NCI-H2227 treated with DMSO at 0.1 percent for 48 hours (cell line): ENCODE measurements around the gene TBC1D22A.
"Not testable (repeated sequence)": the region's sequence is repeated elsewhere in the genome, so short reads cannot be mapped to it uniquely, and the experiment has no call there.

ENCODE experiments used
- DNase-seq: peaks from one replicate; lab custom pipeline; 2025; lab: John Stamatoyannopoulos, UW

TBC1D22A gene

DNA sequence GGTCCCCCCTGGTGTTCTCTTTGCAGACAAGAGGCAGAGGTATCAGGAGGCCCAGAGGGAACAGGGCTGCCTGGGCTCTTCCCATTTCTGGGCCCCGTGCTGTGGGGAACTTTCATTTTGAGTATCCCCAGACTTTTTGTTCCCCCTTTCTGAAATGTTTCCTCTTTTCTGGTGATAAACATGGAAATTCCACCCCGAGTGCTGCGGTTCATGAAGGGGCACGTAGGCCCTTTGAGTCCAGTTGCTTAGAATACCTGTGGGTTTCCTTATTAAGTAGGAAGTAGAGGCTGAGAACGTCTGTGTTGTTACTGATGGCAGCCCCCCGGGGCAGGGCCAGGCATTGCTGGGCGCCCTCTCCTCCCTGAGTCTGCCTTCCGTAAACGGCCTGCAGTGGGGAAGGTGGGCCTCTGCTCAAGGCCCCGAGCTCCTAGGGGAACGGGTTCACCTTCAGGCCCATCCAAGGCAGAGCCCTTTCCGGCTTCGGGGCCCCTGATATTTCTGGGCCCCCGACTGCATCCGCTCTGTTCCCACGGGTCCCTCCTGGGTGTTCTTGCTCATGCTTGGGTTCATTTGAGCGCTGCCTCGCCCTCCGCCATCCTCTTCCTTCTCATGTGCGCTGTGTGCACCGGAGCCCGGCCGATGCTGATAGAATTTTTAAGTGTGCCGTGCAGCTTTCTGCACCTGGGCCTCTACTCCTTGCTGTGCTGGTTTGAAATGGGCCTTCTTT is 12.0 kb downstream of the TBC1D22A start:
- no peak for DNase-seq

DNA sequence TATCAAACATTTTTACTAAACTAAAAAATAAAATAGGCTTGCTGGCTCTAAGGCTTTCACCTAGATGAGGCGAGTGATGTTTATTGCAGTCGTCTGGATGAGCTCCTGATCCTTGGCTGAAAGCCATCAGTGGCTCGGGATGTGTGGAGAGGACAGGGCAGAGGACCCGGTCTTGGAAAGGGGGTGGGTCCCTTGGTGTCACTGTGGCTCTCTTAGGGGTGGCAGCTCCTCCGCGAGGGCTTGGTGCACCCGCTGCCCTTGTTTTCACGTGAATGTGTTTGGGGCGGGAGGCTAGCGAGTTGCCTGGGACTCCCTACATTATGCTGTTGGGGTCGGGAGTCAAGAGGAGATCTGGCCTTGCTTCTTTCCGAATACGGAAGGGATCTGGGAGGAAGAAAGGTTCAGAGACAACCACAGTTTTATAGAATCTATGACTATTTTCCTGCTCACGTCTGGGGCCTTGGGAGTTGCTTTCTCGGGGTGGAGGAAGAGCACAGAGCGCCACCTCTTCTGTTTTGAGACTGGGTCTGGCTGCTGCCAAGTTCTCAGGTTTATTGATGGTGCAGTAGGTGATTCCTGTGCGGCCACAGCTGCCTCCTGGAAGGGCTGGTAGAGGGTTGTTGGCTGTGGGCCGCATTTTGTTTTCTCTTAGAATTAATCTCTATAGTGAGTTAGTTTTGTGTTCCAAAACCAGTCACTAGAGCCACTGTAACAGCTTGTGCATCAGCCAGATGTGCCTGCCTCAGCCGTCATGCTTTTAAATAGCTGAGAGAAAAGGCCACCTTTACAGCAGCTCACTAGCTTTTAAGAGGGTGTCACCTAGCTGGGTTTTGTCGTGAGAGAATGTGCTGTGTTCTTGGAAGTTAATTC is 12.8 kb downstream of the TBC1D22A start:
- no peak for DNase-seq

DNA sequence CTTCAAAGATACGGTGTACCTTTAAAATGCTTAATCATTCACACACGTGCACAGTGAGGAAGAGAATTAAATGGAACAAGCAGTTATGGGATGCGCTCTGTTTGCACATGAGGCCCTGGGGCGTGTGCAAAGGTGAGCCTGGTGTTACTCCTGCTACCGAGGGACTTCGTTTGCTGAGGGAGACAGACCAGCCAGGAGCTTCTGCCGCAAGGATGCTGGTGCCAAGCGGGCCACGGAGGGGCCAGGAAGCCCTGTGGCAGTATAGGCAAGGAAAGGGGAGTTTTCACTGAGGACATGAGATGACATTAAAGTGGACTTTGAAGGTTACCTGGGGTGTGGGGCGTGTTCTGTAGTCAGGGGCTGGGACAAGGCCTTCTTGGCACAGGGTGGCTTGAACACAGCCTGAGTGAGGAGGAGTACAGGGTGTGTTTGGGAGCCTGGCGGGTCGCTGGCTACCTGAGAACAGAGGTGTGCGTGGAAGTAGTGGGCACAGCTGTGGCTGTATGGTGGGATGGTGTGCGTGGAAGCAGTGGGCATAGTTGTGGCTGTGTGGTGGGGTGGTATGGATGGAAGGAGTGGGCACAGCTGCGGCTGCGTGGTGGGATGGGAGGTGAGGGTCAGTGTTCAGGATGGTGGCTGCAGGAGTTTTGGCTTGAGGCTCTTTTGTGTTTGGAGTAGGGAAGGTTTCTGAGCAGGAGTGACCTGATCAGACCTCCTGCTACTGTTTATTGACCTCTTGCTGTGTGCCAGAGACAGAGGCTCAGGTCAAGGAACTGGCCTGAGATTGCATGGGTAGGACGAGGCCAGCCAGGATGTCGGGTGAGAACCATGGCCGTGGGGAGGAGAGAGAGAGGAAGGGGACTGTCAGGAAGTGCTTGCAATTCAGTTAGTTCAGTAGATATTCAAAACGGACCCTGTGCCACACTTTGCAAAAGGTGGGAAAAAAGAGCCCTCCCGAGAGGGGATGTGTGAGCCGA is 13.7 kb downstream of the TBC1D22A start:
- no peak for DNase-seq

DNA sequence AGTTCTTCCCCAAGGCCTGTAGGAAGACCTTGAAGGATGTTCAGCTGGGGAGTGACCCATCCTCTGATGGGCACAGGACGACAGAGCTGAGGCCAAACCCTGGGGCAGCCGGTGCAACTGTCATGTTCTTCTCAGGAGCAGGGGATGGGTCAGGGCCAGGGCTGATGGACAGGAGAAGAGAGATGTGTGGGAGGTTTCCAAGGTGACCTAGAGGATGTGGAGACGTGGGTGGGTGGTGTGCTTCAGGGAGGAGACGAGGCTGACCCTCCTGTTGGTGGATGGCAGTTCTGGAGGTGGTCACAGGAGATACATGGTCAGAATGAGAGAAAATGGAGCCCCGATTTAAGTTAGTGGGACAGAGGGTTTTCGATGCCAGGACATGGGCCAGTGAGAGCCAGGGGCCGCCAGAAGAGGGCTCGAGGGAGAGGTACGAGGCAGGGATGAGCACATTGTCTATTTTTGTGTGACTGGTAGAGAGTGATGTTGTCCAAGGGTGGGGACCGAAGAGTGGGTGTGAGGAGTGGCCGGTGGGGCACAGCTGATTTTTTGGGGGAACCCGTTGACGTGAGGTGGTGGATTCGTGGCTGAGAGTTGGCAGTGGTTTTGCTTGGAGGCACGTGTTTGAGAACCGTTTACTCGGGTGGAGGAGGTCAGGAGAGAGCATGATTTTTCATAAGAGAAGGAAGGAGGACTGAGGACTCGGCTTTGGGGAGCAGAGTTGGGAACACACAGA is 14.6 kb downstream of the TBC1D22A start:
- DNase-seq = no peak

DNA sequence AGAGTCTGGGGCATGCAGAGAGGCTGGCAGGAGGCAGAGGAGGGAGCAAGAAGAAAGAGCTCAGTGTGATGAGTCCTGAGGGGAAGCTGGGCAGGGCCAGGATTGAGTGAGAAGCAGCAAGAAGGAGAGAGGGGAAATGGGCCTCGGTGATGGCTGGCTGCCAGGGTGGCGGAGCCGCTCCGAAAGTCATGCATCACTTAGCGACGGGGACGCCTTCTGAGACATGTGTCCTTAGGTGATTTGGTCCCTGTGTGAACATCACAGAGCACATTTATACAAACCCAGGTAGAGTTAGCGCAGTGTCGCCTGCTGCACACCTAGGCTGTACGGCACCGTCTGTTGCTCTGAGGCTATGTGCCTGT is 15.1 kb downstream of the TBC1D22A start:
- no peak for DNase-seq

DNA sequence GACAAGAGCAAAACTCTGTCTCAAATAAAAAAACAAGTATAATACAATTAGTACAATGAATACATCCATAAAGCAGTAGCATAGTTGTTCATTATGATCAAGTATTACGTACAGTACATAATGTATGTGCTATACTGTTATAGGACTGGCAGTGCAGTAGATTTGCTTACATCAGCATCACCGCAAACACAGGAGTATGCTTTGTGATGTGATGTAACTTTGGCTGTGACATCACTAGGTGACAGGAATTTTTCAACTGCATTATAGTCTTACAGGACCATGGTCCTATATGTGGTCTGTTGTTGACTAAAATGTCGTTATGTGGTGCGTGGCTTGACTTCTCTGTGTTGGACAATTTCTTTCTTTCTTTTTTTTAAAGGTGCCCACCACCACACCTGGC is 16.6 kb downstream of the TBC1D22A start:
- no peak for DNase-seq

DNA sequence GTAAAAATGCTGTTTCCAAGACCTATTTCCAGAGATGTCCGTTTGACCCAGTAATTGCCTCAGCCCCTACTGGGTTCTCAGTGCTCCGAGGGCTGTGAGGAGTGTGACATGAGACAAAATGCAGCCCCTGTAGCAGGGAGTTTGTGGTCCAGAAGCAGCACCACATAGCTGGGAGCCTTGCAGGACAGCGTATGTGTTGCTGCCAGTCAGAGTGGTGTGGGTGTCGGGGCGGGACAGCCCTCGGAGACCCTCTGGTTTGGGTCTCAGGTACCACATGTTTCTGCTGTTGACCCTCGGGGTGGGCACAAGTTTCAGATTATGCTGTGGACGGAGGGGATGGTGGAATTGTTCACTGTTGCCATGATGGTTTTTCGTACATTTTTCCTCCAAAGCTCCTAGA is 17.2 kb downstream of the TBC1D22A start:
- no peak for DNase-seq

DNA sequence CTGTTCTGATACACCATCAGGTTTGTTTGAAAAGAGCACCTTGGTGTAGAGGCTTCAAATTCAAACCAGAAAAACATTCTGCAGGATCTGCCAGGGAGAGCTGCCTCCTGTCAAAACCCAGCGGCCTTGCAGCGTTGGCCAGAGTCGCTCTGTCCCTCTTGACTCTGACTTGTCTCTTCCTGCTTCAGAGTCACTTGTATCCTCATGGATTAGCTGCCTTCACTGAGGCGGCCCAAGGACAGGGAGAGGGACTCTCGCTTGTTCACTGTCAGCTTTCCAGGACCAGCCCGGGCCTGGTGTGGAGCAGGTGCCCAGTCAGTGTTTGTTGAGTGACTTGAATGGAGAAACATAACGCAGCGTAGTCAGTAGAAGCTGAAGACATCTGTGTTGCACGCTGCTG is 18.0 kb downstream of the TBC1D22A start:
- no peak for DNase-seq

DNA sequence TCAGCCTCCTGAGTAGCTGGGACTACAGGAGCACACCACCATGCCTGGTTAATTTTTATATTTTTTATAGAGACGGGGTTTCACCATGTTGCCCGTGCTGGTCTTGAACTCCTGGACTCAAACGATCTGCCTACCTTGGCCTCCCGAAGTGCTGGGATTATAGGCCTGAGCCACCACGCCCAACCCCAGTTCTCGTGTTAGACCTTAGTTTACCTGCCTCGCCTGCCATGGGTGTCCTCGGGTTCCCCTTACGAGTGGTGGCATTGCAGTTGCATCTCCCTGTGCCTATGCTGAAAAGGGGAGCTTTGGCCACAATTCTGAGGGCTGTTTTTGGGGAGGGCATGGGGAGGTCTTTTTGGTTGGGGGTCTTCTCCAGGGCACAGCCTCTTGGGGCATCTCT is 18.8 kb downstream of the TBC1D22A start:
- DNase-seq = no peak

DNA sequence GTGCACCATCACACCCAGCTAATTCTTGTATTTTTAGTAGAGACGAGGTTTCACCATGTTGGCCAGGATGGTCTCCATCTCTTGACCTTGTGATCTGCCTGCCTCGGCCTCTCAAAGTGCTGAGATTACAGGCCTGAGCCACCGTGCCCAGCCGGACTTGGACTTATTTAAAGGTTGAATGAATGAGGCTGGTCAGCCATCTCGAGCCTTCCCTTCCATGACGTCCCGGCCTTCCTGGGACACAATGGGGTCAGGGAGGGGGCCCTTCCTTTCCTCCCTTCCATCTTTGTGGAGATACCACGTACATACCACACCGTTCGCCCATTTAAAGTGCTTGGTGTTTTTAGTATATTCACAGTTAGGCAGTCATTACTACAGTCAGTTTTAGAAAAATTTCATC is 19.8 kb downstream of the TBC1D22A start:
- not testable (repeated sequence) for DNase-seq

DNA sequence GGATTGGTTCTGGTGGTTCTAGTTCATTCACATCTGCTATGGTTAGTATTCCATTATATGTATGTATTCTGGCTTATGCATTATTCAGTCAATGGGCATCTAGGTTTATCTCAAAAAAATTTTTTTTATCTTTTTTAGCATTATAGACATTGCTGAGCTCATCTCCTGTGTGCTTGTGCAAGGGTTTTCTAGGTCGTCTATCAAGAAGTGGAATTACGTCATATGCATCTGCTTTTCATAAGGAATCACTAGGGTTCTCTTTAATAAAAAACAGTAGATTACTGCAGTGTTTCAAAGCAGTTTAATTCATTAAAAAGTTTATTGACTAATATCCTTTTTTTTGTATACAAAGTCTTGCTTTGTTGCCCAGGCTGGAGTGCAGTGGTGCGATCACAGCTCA is 21.3 kb downstream of the TBC1D22A start:
- DNase-seq = no peak

DNA sequence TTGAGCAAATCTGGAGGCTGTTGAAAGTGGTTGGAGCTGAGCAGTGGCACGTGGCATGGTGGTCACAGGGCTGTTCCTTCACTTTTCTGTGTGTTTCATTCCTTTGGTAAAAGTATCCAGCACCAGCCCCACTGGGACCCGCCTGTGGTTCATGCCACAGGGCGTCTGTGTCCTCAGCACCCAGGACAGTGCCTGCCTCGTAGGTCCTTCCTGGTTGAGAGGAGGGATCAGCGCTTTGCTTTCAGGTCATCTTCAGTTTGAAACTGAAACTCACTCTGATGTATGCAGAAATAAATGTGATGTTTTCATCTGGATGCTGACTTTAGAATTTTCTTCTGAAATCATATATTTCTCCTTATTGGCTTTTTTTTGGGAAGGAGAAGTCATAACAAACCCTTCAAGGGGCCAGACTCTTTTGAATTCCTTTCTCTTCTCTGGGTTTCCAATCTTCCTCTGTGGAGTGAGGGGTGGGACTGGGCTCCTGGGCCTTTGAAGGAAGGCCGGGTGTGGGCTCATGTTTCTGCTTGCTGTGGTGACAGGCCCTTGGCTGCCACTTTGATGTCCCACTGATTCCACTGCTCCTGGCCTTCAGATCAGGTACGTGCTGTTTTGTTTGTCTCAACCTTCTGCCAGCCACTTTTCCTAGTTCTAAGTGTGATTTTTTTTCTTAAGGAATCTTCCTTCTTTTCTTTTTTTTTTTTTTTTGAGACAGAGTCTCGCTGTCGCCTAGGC is 26.2 kb downstream of the TBC1D22A start:
- DNase-seq = no peak

DNA sequence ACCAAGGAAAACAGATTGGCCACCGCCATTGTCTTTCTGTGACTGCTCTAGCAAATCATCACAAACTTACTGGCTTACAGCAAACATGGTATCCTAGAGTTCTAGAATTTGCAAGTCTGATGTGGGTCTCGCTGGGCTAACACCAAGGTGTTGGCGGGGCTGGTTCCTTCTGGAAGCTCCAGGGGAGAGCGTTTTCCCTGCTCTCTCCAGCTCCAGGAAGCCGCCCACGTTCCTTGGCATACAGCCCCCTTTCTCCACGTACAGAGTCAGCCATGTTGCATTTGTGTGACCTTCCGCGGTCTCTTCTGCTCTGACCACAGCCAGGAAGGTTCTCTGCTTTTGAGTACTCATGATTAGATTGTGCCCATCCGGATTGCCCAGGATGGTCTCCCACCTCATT is 27.5 kb downstream of the TBC1D22A start:
- DNase-seq = no peak

DNA sequence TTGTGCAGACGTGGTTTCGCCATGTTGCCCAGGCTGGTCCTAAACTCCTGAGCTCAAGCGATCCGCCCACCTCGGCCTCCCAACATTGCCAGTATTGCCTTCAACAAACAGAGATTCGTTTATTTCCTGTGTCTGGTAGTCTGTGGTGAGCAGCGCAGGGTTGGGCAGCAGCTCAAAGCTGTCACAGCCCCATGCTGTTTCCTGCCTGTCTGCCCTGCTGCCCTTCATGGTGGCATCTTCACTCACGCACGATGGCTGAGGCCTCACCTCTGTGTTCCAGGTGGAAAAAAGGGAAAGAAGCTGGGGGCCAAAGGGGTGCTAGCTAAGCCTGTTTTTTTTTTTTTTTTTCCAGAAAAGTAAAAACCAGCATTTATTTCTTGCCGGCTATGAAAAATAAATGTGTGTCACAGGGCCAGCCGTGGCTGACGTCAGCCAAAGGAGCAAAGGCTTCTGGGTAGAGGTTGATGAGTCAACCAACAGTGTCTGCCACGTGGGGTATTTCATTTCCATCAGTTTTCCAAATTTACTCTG is 28.8 kb downstream of the TBC1D22A start:
- DNase-seq = no peak

DNA sequence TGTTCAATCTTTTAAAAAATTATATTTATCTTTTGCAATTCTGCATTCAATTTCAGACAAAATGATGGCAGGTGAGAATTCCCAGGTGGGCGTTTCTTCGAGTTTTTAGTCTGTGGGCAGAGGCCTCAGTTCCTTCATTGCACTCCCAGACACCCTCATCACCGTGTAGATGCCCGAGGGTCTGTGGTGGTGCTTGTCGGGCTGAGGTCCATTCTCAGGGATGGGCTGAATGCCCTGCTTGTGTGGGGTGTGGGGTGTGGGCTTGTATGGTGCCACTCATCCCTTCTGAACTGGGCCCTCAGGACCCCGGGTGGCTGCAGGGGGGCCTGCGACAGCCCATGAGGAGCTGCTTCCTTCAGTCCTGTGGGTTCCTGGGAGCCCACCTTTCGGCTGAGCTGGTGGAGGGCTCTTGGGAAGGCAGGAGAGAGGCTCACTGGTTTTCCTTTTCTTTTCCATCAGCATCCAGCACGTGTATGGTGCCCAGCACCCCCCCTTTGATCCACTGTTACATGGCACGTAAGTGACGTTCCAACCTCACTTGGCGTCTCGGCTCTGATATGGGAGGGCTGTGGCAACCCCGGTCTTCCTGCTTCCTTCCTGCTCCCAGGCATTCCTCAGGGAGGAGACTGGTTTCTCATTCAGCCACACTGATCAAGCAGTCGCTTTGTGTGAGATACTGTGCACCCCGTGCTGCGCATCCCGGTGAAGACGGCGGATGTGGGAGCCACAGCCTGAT is 29.8 kb downstream of the TBC1D22A start:
- DNase-seq = no peak

DNA sequence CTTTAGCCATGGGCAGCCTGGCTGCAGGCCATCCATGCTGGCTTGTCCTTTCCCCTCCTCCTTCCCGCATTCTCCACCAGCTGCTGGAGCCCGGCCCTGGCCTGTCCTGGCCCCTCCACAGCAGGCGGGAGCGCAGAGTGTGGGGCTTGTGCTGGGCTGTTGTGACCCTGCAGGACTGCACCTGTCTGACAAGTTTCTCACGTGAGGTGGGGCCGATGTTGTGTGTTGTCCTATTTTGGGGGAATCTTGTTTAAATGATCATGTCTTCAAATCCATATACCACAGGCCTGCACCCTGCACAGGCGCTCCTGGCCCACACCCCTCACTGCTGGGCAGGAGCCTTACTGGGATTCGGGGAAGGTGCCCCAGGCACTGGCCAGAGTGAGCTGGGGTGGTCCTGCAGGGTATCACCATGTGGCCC is 30.4 kb downstream of the TBC1D22A start:
- DNase-seq = no peak

DNA sequence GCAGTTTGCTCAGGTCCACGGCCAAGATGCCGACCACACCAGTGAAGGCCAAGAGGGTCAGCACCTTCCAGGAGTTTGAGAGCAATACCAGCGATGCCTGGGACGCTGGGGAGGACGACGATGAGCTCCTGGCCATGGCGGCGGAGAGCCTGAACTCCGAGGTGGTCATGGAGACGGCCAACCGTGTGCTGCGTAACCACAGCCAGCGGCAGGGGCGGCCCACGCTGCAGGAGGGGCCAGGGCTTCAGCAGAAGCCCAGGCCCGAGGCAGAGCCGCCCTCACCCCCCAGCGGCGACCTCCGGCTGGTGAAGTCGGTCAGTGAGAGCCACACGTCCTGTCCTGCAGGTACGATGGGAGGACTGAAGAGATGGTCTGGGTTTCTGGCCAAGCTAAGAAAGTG is 31.0 kb downstream of the TBC1D22A start:
- no peak for DNase-seq

DNA sequence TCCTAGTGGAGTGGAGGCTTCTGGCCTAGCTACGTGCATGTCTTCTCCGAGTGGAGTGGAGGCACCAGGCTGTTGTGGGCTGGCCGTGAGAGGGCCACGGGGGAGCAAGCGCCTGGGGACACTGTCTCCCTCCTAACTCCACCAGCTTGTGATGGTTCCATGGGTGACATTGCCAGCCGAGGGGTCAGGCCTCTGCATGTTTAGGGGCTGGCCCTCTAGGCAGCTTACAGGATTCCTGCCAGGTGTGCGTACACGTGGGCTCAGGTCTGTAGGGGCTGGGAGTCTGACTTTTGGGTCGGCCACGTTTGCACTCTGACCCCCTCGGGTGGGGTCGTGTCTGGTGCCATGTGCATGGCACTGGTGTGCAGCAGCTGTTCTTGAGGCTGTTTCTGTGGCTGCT is 31.6 kb downstream of the TBC1D22A start:
- no peak for DNase-seq

DNA sequence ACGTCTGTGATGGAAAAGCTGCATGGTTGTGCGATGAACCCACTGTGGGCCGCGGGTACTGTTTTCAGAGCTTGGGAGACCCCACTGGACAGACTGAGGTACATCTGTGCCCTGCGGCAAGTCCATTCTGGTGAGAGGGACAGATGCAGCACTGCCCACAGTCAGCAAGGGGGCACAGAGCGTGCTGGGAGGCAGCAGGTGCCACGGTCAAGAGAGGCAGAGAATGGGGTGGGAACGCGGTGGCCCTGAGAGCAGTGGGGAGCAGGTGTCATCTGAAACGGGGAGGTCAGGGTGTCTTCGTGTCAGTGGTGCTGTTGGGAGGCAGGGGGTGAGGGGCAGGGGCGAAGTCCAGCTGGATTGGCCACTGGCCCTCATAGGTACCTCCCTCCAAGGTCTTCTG is 32.0 kb downstream of the TBC1D22A start:
- DNase-seq = no peak

DNA sequence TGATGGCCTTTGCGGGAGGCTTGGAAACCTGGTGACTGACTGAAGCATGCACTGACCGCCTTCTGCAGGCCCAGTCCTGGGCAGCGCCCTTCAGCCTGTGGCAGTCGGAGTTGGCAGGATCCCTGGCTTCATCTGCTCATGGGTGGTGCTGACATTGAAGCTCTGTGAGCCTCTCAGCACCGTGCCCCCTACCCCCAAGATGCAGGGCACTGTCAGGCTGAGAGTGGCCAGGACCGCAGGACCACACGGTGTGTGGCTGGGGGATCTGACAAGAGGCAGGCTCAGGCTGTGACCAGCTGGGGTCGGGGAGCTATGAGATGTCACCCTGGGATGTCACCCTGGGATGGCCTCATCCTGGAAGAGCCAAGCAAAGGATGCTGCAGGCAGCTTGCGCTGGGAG is 32.7 kb downstream of the TBC1D22A start:
- DNase-seq = no peak
